Measurements from ENCODE around the gene FUT6.

Gene FUT6

DNA sequence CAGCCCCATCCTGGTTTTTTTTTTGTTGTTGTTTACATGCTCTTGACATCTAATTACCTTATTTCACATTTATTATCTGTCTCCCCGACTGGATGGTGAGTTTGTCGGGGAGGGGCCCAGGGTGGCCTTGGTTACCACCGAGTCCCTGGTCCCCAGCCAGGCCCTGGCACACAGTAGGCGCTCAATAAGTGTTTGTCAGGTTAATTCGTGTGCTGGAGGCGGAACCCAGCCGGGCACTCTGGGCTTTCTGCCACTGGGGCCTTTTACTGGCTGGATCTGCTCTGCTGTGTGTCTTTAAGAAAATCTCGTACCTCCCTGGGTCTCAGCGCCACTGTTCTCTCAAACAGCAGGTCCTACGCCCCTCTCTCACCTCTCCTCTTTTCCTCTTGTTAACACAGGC lies 30.0 kb downstream of the FUT6 start:
- TF ChIP-seq ZNF274 (IDR thresholded peaks at IDR 0.05; ENCODE audit: low read depth, low read length), result no peak
- no peak overlapping the region for H3K4me3 ChIP-seq (ENCODE audit: low read length)

DNA sequence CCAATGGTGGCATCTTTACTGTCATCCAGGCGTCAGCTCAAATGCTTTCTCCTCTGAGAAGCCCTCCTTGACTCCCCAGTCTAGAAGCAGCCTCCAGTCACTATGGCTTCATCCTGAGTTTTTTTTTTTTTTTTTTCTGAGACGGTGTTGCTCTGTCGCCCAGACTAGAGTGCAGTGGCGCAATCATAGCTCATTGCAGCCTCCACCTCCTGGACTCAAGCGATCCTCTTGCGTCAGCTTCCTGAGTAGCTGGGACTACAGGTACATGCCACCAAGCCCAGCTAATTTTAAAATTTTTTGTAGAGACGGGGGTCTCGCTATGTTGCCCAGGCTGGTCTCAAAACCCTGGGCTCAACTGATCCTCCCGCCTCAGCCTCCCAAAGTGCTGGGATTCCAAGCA lies 30.4 kb downstream of the FUT6 start:
- H3K4me3 ChIP-seq (ENCODE audit: low read length), result no peak overlapping the region

DNA sequence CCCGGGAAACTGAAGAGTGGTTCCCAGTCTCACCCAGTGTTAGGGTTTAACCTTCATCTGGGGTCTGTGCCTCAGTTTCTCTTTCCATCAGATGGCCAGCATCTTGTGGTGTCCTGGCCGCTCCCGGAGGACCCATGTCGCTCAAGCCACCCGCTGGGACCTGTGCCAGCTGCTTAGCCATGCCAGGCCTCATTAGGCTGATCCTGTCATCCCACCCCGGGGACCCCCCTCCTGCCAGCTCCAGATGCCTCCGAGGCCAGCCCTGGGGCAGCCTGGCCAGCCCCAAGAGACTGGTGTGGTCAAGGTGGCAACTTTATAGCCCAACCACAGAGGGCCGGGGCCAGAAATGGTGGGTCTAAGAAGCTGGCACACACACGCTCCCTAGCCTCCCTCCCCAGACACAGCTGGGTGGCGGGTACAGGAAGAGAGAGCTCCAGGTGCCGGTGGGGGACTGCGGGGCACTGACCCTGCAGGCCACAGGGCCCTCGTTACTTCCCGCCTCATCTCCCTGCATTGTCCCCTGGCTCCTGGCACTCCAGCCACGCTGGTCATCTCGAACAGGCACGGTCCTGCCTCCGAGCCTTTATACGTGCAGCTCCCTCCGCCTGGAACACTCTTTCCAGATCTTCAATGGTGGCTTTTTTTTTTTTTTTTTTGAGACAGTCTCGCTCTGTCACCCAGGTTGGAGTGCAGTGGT lies 31.2 kb downstream of the FUT6 start:
- no peak for TF ChIP-seq ZNF274 (IDR thresholded peaks at IDR 0.05; ENCODE audit: low read depth, low read length)
- no peak overlapping the region for H3K4me3 ChIP-seq (ENCODE audit: low read length)

More for the DNA sequence above, 30.4 kb downstream of the FUT6 start:
- no peak for TF ChIP-seq ZNF274 (IDR thresholded peaks at IDR 0.05; ENCODE audit: low read depth, low read length)

- H3K4me3 ChIP-seq (ENCODE audit: low read length), result no peak overlapping the region
- no peak for TF ChIP-seq ZNF274 (IDR thresholded peaks at IDR 0.05; ENCODE audit: low read depth, low read length)
These were observed 32.6 kb downstream of the FUT6 start for GRCh38 chr19:5806905-5807304.

- no peak overlapping the region for H3K4me3 ChIP-seq (ENCODE audit: low read length)
- TF ChIP-seq ZNF274 (IDR thresholded peaks at IDR 0.05; ENCODE audit: low read depth, low read length), result no peak
These were observed 33.4 kb downstream of the FUT6 start for GRCh38 chr19:5806133-5806489.

DNA sequence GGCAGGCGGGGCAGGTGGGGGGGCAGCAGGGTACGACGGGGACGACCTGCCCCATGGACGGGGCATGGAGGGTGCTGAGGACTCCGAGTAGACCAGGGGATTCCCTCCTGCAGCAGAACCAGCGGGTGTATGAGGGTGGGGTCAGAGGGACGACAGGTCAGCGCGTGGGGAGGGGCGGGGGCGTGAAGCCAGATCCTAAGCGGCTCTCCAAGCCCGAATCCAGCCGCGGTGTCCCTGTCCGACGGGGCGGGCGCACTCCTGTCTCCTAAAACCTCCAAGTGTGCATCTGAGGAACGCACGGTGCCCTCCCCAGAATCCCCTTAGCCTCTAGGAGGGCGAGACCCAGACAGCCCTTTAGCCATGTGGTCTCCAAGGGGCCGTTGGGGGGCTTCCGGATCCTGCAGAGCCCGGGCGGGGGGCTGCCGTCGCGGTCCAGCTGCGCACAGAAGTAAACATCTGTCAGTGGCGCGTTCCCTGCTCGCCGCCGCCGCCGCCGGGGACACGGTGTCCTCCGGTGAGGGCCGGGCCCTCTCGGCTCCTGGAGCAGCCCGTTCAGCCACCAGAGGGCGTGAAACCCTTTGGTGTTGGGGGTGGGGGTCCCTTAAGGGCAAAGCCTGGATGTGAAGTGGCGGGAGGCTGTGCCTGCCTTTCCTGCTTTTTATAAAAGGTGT lies 33.9 kb downstream of the FUT6 start:
- no peak overlapping the region for H3K4me3 ChIP-seq (ENCODE audit: low read length)
- TF ChIP-seq ZNF274 (IDR thresholded peaks at IDR 0.05; ENCODE audit: low read depth, low read length), result no peak

DNA sequence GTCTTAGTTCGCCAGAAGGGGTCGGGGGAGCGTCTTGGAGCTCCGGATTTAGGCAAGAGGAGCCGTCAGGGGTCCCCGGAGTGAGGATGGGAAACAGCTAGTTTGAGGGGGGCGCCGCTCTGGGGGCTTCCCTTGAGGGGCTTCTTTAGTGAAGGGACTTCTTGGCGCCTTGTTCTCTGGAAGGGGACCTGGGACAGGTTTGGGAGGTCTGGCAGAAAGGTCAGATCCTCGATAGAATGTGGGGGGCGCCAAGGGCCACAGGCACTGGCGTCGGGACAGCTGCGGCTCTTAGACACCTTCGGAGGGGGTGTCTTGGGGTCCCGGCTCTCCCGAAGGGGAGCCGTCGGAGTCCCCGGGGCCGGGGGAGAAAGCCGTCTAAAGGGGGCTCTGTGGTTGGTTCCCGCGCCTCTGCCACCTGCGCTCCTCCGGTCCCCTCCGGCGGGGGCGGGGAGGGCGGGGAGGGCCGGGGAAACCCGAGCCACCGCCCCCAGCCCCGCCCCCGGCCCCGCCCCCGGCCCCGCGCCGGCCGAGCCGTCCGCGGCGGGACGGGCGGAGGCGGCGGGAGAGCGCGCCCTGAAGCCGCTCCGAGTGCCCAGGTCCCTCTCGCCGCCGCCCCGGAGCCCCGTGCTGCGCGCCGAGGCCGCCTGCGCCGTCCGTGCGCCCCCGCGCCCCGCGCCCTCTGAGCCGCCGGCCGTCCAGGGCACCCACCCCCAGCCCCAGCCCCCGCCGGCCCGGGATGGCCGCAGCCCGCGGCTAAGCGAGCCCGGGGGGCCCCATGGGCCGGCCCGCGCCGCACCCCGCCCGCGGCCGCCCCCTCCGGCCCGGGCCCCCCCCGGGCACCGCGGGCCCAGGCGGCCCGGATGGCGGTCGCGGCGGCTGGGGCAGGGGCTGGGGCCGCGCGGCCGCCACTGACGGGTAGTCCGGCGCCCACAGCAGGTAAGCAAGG lies 34.7 kb downstream of the FUT6 start, which contains the start of gene NRTN:
NRTN (plus strand) TSS at position 552 of the 946 bp plus-strand sequence. CDS start 19,099 bp downstream, outside the sequence.
- H3K4me3 ChIP-seq (ENCODE audit: low read length), result no peak within 1 kb of the TSS
- TF ChIP-seq ZNF274 (IDR thresholded peaks at IDR 0.05; ENCODE audit: low read depth, low read length), result no peak

GRCh38 chr19:5803752-5804515 lies 35.6 kb downstream of the FUT6 start:
- H3K4me3 ChIP-seq (ENCODE audit: low read length), result no peak overlapping the region; the same call in 1 of the 2 replicates
- TF ChIP-seq ZNF274 (IDR thresholded peaks at IDR 0.05; ENCODE audit: low read depth, low read length), result no peak

- no peak overlapping the region; the same call in 1 of the 2 replicates for H3K4me3 ChIP-seq (ENCODE audit: low read length)
- TF ChIP-seq ZNF274 (IDR thresholded peaks at IDR 0.05; ENCODE audit: low read depth, low read length), result no peak
These were observed 36.1 kb downstream of the FUT6 start for GRCh38 chr19:5803441-5803751.

GRCh38 chr19:5801796-5802619 lies 37.5 kb downstream of the FUT6 start:
- TF ChIP-seq ZNF274 (IDR thresholded peaks at IDR 0.05; ENCODE audit: low read depth, low read length), result no peak
- H3K4me3 ChIP-seq (ENCODE audit: low read length), result no peak overlapping the region

GRCh38 chr19:5800361-5801270 lies 38.9 kb downstream of the FUT6 start:
- H3K4me3 ChIP-seq (ENCODE audit: low read length), result no peak overlapping the region
- no peak for TF ChIP-seq ZNF274 (IDR thresholded peaks at IDR 0.05; ENCODE audit: low read depth, low read length)

Data from GM08714 (cell line).